GM21381 (cell line): ENCODE results near the gene KCNJ6.

ENCODE experiments used
- ATAC-seq: cut with Tn5 transposase; IDR thresholded peaks from one replicate; pipeline ENCODE4 v1.9.1; 2021; ENCODE audit warnings: mild to moderate bottlenecking, moderate library complexity; ENCODE audit not compliant: unreplicated experiment

The KCNJ6 gene

DNA sequence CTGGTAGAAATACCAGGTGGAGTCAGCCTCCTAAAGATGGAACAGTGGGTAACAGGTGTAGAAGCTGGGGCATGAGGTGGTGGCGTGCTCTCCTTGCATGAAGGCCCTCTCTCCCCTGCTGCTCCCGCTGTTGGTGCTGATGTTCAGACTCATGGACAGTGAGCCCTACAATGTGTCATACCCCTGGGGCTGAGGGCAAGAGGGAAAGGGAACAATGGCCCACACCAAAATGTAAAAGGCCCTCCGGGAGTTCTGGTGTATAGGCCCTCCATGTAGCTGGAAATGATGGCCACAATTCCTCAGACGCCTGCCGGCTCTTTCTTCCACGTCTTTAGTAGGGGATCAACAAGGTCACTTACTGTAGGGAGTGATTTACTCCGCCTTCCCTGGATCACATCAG is 354.8 kb downstream of the KCNJ6 start:
- ATAC-seq = no peak

DNA sequence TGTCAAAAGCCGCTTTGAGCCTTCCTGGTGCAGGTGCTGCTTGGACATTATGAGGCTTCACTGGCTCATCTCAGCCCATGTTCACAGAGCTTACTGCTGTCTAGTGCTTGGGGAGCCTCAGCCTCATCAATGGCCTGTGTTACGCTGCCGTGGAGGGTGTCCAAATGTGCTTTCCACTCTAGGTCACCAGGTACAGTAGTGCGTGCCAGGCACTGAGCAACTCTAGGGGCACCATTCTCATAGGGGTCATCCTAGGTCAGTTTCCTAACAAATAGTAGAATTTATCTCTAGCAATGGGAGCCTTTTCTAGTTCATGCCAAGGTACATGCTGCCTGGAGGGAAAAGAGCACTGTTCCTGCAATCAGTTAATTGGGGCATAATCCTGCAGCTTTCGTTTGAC is 355.9 kb downstream of the KCNJ6 start:
- ATAC-seq = no peak

DNA sequence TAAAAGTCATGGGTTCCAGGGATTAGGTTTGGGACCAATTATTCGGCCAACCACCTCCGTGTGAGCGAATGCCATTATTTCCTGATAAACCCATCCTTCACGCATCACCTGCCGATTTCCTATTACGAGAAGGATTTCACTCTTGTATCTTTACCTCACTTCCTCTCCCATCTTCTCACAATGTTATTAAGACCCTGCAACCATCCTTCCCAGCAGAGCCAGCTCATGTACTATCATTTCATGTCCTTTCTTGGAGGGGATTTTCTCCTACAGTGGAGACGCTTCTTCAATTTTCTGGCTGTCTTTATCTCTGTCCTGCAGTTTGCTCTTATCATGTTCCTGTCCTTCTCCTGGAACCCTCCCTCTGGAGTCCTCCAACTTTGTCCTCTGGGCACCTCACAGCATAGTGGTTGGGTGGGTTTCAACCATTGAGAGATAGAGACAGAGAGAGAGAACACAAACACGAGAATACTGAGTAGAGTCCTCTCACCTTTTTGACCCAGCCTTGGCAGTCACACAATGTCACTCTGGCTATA is 357.5 kb downstream of the KCNJ6 start:
- ATAC-seq = no peak
